HL-60 (cell line): ENCODE measurements around the gene GOLGA6A.

ENCODE experiments used
- GABPA ChIP-seq: IDR thresholded peaks from 2 replicates; pipeline ENCODE4 v1.6.1; 2012; ENCODE audit warnings: low read depth
- POLR2AphosphoS5 ChIP-seq: IDR thresholded peaks from 2 replicates; pipeline ENCODE4 v1.6.1; 2012; ENCODE audit warnings: low read depth
- TF ChIP-seq, protein P1 (sequence below): IDR thresholded peaks from one replicate; pipeline ENCODE4 v1.5.1; 2011; ENCODE audit warnings: low read length, control low read depth, inconsistent platforms; ENCODE audit not compliant: insufficient read depth

DNA sequence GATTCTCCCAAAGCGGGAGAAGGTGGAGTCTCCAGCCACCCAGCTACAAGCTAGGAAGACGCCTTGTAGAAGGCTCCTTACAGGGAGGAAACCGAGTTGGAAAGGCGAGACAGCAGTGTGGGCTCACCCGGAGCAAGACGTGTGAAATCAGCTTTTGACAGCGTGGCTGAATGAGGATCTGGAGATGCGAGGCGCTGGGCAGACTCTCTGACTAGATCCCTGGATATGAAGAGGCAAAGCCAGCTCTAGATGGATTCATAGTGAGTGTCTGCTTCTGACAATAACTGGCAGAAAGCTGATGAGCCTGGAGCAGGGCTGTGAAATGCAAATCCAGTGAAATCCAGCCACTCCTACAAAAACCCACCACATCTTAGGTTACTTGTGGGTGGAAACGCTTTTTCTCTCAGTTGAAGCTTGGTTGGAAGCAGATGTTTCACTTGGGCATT lies 41.0 kb downstream of the GOLGA6A start:
- TF ChIP-seq, protein P1, sequence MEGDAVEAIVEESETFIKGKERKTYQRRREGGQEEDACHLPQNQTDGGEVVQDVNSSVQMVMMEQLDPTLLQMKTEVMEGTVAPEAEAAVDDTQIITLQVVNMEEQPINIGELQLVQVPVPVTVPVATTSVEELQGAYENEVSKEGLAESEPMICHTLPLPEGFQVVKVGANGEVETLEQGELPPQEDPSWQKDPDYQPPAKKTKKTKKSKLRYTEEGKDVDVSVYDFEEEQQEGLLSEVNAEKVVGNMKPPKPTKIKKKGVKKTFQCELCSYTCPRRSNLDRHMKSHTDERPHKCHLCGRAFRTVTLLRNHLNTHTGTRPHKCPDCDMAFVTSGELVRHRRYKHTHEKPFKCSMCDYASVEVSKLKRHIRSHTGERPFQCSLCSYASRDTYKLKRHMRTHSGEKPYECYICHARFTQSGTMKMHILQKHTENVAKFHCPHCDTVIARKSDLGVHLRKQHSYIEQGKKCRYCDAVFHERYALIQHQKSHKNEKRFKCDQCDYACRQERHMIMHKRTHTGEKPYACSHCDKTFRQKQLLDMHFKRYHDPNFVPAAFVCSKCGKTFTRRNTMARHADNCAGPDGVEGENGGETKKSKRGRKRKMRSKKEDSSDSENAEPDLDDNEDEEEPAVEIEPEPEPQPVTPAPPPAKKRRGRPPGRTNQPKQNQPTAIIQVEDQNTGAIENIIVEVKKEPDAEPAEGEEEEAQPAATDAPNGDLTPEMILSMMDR: no peak
- TF ChIP-seq POLR2AphosphoS5 (no peak), GABPA (no peak)
